Neutrophil (primary cell): ENCODE measurements around the gene MALL.
"Not testable (repeated sequence)": the region's sequence is repeated elsewhere in the genome, so short reads cannot be mapped to it uniquely, and the experiment has no call there.

Source experiments
- H3K27ac ChIP-seq: fragments of 200-600 bp; sonication (generic); 2 replicates; pipeline ENCODE4 v1.5.1; 2016; ENCODE audit warnings: mild to moderate bottlenecking, moderate library complexity
- H3K27me3 ChIP-seq: fragments of 200-600 bp; sonication (generic); 2 replicates; pipeline ENCODE4 v1.6.0; 2016; ENCODE audit warnings: mild to moderate bottlenecking
- H3K36me3 ChIP-seq: fragments of 200-600 bp; sonication (generic); 2 replicates; pipeline ENCODE4 v1.5.1; 2017
- H3K4me1 ChIP-seq, 2 experiments: fragments of 200-600 bp in 1 of 2; sonication (generic) in 1 of 2; 1 replicate in 1 of 2; 2 replicates in 1 of 2; pipeline versions ENCODE4 v1.5.1 to v1.6.1; 2013 to 2016; ENCODE audit warnings: low read depth in 1 of 2, low read length in 1 of 2, mild to moderate bottlenecking in 1 of 2, moderate library complexity in 1 of 2; ENCODE audit not compliant: control insufficient read depth in 1 of 2, insufficient read depth in 1 of 2
- H3K4me3 ChIP-seq, 2 experiments: fragments of 200-600 bp in 1 of 2; sonication (generic) in 1 of 2; 1 replicate in 1 of 2; 2 replicates in 1 of 2; pipeline ENCODE4 v1.5.1; 2013 to 2016; ENCODE audit warnings: low read depth in 1 of 2, low read length in 1 of 2, mild to moderate bottlenecking in 1 of 2, moderate library complexity in 1 of 2
- H3K9me3 ChIP-seq: fragments of 200-600 bp; sonication (generic); 2 replicates; pipeline ENCODE4 v1.5.1; 2016
- TF ChIP-seq, protein P1 (sequence below): fragments of 200-600 bp; sonication (generic); IDR thresholded peaks from 2 replicates; pipeline ENCODE4 v1.5.1; 2016; ENCODE audit warnings: antibody characterized with exemption

MALL gene

DNA sequence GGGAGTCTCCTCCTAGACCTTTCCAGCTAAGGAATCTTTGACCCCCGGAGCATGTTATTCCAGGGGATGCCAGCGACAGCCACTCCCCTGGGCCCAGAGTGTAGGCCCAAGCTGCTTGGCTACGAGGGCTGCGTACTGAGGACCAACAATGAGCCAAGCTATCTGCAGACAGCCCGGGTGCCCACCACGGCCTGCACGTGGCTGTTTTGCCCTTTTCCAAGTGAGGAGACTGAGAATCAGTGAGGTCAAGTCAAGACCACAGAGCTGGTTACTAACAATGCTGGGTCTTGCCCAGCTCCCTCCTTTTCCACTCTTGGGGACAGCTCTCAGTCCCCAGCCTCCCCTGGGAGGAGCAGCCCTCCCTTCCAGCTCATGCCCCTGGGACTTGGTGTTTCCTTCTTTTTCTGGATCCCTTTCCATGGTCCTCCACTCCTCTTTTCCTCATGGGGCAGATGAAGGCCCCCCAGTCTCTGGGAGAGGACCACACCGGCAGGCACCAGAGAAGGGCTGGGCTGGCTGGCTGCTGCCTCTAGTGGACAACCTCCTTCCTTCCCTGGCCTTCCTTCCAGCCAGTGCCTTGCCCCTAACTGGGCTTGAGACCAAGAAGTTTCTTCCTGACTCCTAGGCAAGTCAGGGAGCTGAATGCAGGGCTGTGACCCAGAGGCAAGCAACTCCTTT lies 550 bp upstream of the MALL start:
- H3K27me3 ChIP-seq: peaks cover 47% of the 10 kb centered on the region
- no peaks in the 10 kb centered on the region for H3K9me3 ChIP-seq
- H3K4me1 ChIP-seq: no peaks in the 10 kb centered on the region
- TF ChIP-seq, protein P1, sequence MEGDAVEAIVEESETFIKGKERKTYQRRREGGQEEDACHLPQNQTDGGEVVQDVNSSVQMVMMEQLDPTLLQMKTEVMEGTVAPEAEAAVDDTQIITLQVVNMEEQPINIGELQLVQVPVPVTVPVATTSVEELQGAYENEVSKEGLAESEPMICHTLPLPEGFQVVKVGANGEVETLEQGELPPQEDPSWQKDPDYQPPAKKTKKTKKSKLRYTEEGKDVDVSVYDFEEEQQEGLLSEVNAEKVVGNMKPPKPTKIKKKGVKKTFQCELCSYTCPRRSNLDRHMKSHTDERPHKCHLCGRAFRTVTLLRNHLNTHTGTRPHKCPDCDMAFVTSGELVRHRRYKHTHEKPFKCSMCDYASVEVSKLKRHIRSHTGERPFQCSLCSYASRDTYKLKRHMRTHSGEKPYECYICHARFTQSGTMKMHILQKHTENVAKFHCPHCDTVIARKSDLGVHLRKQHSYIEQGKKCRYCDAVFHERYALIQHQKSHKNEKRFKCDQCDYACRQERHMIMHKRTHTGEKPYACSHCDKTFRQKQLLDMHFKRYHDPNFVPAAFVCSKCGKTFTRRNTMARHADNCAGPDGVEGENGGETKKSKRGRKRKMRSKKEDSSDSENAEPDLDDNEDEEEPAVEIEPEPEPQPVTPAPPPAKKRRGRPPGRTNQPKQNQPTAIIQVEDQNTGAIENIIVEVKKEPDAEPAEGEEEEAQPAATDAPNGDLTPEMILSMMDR: no peak
- H3K27ac ChIP-seq: no peak overlapping the region
- no peak overlapping the region for H3K4me3 ChIP-seq
- H3K36me3 ChIP-seq: no peaks in the 10 kb centered on the region

DNA sequence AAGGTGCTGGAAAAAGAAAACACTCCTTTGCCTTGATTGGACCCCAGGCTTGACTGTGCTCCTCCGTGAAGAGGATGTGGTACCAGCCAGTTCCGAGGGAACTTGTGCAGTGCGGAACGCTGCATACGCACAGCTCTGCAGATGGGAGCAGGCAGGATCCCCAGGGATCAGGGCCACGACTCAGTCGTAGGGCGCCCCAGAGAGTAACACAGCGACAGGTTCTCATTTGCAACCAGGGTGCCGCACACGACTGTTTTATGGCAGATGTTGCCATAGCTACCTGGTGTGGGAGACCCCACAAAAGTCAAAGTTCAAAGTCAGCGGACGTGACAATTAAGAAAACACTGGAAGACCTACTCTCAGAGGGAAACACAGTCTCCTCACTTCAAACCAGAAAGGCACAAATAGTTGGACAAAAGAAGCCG lies 779 bp downstream of the MALL start:
- H3K4me3 ChIP-seq: no peak overlapping the region
- no peaks in the 10 kb centered on the region for H3K4me1 ChIP-seq
- H3K27me3 ChIP-seq: peaks cover 47% of the 10 kb centered on the region
- H3K27ac ChIP-seq: no peak overlapping the region
- H3K9me3 ChIP-seq: no peaks in the 10 kb centered on the region
- no peaks in the 10 kb centered on the region for H3K36me3 ChIP-seq
- TF ChIP-seq, protein P1: no peak

DNA sequence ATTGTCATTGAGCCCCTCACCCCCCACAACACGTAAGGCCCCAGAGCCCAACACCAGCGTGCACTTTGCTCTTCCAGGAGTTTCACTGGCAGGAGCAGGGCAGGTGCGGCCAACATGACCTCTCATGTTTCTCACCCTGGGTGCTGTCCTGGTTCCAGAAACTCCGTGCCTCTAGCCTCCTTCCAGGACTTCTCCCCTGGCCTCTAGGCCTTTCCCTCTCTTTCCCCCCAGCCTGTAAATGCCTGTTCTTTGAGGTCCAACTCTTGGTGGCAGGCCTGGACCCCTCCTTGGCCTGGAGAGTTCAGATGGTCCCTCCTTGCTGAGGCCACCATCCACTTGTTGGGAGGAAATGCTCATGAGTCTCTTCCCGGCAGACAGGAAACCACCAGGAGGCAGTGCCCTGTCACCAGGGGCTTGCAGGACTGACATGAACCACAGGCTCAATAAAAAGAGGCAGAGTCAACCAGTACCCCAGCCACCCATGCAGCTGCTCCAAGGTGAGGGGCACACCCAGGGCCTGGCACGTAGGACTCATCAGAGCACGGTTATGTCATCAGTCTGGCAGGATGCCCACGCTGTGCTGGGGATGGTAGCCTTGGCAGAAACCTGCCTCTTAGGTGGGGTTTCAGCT lies 1.5 kb downstream of the MALL start:
- Histone ChIP-seq H3K4me3 (no peak overlapping the region), H3K9me3 (no peaks in the 10 kb centered on the region), H3K36me3 (no peaks in the 10 kb centered on the region), H3K27me3 (peaks cover 47% of the 10 kb centered on the region), H3K4me1 (no peaks in the 10 kb centered on the region), H3K27ac (no peak overlapping the region)
- TF ChIP-seq, protein P1: no peak

DNA sequence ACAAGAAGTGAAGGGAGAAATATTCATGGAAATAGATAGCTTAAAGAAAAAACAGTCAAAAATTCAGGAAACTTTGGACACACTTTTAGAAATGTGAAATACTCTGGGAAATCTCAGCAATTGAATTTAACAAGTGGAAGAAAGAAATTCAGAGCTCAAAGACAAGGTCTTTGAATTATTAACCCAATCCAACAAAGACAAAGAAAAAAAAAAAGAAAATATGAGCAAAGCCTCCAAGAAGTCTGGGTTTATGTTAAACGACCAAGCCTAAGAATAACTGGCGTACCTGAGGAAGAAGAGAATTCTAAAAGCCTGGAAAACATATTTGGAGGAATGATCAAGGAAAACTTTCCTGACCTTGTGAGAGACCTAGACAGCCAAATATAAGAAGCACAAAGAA lies 7.3 kb downstream of the MALL start:
- not testable (repeated sequence) for H3K4me3 ChIP-seq, H3K36me3 ChIP-seq, H3K4me1 ChIP-seq, H3K27ac ChIP-seq, H3K9me3 ChIP-seq
- peaks cover 22% of the 10 kb centered on the region for H3K27me3 ChIP-seq

DNA sequence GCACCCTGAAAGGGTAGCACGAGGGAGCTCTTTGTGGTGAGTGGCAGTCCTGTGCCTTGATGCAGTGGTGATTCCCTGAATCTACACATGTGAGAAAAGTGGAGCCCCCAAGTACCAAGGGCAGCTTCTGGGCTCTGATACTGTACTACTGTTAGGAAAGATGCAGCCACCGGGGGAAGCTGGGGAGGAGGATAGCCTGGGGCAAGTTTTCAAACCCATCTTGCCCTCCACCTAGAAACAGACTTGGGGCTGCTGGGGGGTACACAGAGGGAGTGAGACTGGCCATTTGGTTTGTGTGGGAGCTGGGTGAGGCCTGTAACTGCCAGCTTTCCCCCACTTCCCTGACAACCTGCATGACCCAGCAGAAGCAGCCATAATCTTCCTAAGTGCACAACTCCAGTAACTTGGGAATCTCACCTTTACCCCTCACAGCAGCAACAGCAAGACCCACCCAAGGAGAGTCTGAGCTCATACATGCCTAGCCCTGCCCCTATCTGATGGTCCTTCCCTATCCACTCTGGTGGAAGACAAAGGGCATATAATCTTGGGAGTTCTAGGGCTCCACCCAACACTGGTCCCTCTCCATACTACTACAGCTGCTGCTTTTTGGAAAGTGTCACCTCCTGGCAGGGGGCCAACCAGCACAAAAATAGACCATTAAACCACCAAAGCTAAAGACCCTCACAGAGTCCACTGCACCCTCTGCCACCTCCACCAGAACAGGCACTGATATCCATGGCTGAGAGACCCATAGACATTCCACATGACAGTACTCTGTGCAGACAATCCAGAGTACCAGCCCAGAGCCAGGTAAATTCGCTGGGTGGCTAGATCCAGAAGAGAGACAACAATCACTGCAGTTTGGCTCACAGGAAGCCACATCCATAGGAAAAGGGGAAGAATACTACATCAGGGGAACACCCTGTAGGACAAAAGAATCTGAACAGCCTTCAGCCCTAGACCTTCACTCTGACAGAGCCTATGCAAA lies 8.2 kb downstream of the MALL start:
- Histone ChIP-seq H3K27ac (no peak overlapping the region), H3K9me3 (no peaks in the 10 kb centered on the region)
- TF ChIP-seq, protein P1: no peak

More for the DNA sequence above, 8.2 kb downstream of the MALL start:
- Histone ChIP-seq H3K27me3 (peaks cover 20% of the 10 kb centered on the region), H3K36me3 (no peaks in the 10 kb centered on the region), H3K4me1 (no peaks in the 10 kb centered on the region), H3K4me3 (no peak overlapping the region)
